HS-5 (cell line): ENCODE results near the gene HSPG2.

Experiments used
- DNase-seq: peaks from one replicate; pipeline ENCODE4 v3.0.0-alpha.2; 2012; ENCODE audit warnings: low read depth

Gene HSPG2

GRCh38 chr1:21879928-21880618 is 57.0 kb downstream of the HSPG2 start:
- DNase-seq: no peak

- no peak for DNase-seq
Observed at GRCh38 chr1:21878840-21879478, 58.2 kb downstream of the HSPG2 start.

- DNase-seq: no peak
Observed at GRCh38 chr1:21878009-21878773, 58.9 kb downstream of the HSPG2 start.

GRCh38 chr1:21876267-21876666 is 60.8 kb downstream of the HSPG2 start:
- DNase-seq: no peak

- no peak for DNase-seq
Observed at GRCh38 chr1:21875621-21876063, 61.5 kb downstream of the HSPG2 start.

- no peak for DNase-seq
Observed at GRCh38 chr1:21874778-21875547, 62.1 kb downstream of the HSPG2 start.

- DNase-seq: no peak
Observed at GRCh38 chr1:21874328-21874727, 62.8 kb downstream of the HSPG2 start.

- no peak for DNase-seq
Observed at GRCh38 chr1:21873761-21874160, 63.3 kb downstream of the HSPG2 start.

GRCh38 chr1:21873174-21873573 is 63.9 kb downstream of the HSPG2 start:
- DNase-seq: no peak

- no peak for DNase-seq
Observed at GRCh38 chr1:21872445-21873079, 64.5 kb downstream of the HSPG2 start.

GRCh38 chr1:21871943-21872342 is 65.2 kb downstream of the HSPG2 start:
- DNase-seq: no peak

- DNase-seq: no peak
Observed at GRCh38 chr1:21870611-21871010, 66.5 kb downstream of the HSPG2 start.

- DNase-seq: peak; percentile 73
Observed at GRCh38 chr1:21869620-21870121, 67.4 kb downstream of the HSPG2 start.

GRCh38 chr1:21868941-21869454 is 68.1 kb downstream of the HSPG2 start:
- DNase-seq: no peak

GRCh38 chr1:21868482-21868881 is 68.6 kb downstream of the HSPG2 start:
- no peak for DNase-seq

GRCh38 chr1:21867451-21867996 is 69.6 kb downstream of the HSPG2 start:
- no peak for DNase-seq

GRCh38 chr1:21866707-21867043 is 70.4 kb downstream of the HSPG2 start:
- DNase-seq: no peak

GRCh38 chr1:21865943-21866706 is 71.0 kb downstream of the HSPG2 start:
- no peak for DNase-seq

- DNase-seq: no peak
Observed at GRCh38 chr1:21865609-21865942, 71.5 kb downstream of the HSPG2 start.

- DNase-seq: no peak
Observed at GRCh38 chr1:21864730-21865129, 72.4 kb downstream of the HSPG2 start.

- no peak for DNase-seq
Observed at GRCh38 chr1:21863981-21864380, 73.1 kb downstream of the HSPG2 start.
